BE2C (cell line): ENCODE data around the gene ARFGEF2.
A peak's percentile ranks its signal among the peaks of the same experiment; 100 is the strongest.

Source experiments
- DNase-seq: peaks from one replicate; pipeline ENCODE4 v3.0.0-alpha.2; 2020
- H3K27me3 ChIP-seq: fragments of 250-450 bp; sonication (Bioruptor Pico); 2 replicates; pipeline ENCODE4 v1.5.1; 2020; ENCODE audit warnings: mild to moderate bottlenecking
- H3K36me3 ChIP-seq: fragments of 250-450 bp; sonication (Bioruptor Pico); 2 replicates; pipeline ENCODE4 v1.5.1; 2020; ENCODE audit warnings: mild to moderate bottlenecking
- H3K4me1 ChIP-seq: fragments of 250-450 bp; sonication (Bioruptor Pico); 2 replicates; pipeline ENCODE4 v1.5.1; 2020
- H3K4me3 ChIP-seq: 2 replicates; pipeline ENCODE4 v1.5.1; 2011; ENCODE audit warnings: low read depth, low read length
- H3K9me3 ChIP-seq: fragments of 250-450 bp; sonication (Bioruptor Pico); 2 replicates; pipeline ENCODE4 v1.5.1; 2020
- TF ChIP-seq, protein P1 (sequence below): IDR thresholded peaks from 2 replicates; pipeline ENCODE4 v1.5.1; 2012; ENCODE audit warnings: mild to moderate bottlenecking, low read depth, low read length

ARFGEF2 gene

DNA sequence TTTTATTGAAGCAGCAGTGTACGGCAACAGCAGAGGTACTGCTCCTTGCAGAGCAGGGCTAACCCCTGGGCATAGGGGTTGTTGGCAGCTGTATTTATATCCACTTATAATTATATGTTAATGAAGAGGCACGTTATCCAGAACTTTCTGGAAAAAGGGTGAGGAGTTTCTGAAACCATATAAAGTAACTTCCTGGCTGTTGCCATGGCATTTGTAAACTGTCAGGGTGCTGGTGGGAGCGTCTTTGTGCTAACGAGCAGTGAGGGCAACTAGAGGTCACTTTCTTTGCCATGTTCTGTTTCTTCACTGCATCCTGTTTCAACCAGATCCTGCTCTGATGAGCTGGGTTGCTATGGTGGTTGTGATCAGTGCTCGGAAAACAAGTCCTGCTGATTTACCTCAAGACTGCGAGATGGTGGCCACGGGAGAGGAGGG lies 11.1 kb upstream of the ARFGEF2 start:
- Histone ChIP-seq H3K4me3 (no peak overlapping the region), H3K4me1 (no peaks in the 10 kb centered on the region; the same call in 1 of the 2 replicates), H3K27me3 (no peaks in the 10 kb centered on the region), H3K36me3 (no peaks in the 10 kb centered on the region), H3K9me3 (no peaks in the 10 kb centered on the region; the same call in 1 of the 2 replicates)
- DNase-seq: no peak
- TF ChIP-seq, protein P1, sequence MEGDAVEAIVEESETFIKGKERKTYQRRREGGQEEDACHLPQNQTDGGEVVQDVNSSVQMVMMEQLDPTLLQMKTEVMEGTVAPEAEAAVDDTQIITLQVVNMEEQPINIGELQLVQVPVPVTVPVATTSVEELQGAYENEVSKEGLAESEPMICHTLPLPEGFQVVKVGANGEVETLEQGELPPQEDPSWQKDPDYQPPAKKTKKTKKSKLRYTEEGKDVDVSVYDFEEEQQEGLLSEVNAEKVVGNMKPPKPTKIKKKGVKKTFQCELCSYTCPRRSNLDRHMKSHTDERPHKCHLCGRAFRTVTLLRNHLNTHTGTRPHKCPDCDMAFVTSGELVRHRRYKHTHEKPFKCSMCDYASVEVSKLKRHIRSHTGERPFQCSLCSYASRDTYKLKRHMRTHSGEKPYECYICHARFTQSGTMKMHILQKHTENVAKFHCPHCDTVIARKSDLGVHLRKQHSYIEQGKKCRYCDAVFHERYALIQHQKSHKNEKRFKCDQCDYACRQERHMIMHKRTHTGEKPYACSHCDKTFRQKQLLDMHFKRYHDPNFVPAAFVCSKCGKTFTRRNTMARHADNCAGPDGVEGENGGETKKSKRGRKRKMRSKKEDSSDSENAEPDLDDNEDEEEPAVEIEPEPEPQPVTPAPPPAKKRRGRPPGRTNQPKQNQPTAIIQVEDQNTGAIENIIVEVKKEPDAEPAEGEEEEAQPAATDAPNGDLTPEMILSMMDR: no peak

DNA sequence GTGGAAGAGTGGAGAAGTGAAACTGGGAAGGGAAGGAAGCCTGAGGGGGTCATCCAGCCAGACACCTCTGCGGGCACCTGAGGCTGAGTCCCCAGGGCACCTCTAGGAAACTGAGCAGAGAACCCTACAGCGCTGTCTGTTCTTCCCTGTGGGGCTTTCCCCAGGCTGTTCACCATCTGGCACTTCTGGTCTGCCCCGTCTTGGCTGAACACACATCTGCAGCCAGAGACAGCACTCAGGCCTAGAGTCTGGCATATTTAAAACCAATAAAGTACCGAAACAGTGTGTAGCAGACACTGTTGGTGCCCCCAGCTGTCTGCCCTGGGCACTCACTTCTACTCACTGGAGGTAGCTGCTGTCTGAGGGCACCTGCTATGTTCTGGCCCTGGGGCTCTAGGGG lies 9.4 kb upstream of the ARFGEF2 start:
- peak; percentile 51 for DNase-seq
- H3K27me3 ChIP-seq: no peaks in the 10 kb centered on the region

GRCh38 chr20:48916699-48917098 lies 4.8 kb upstream of the ARFGEF2 start:
- H3K27me3 ChIP-seq: no peaks in the 10 kb centered on the region
- H3K36me3 ChIP-seq: no peaks in the 10 kb centered on the region
- H3K4me1 ChIP-seq: no peaks in the 10 kb centered on the region
- TF ChIP-seq, protein P1: no peak
- DNase-seq: no peak
- no peaks in the 10 kb centered on the region for H3K9me3 ChIP-seq
- no peak overlapping the region for H3K4me3 ChIP-seq

More for the DNA sequence above, 9.4 kb upstream of the ARFGEF2 start:
- H3K4me3 ChIP-seq: no peak overlapping the region
- no peaks in the 10 kb centered on the region; the same call in 1 of the 2 replicates for H3K4me1 ChIP-seq
- no peaks in the 10 kb centered on the region; the same call in 1 of the 2 replicates for H3K9me3 ChIP-seq
- H3K36me3 ChIP-seq: no peaks in the 10 kb centered on the region
- TF ChIP-seq, protein P1: no peak

DNA sequence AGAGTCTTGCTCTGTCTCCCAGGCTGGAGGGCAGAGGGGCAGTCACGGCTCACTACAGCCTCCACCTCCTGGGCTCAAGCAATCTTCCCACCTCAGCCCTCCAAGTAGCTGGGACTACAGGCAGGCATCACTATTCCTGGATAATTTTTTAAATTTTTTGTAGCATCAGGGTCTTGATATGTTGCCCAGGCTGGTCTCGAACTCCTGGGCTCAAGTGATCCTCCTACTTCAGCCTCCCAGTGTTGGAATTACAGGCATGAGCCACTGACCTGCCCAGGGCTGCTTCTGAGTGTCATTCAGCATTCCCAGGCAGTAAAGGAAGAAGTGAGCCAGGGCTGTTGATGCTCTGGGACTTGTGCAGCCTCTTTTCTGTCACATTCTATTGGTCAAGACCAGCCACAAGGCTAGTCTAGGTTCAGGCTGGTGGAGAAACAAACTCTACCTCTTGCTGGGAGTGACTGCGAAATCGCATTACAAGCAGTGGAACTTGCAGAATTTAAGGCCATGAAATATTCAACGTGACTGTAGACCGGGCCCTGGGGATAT lies 2.1 kb upstream of the ARFGEF2 start:
- TF ChIP-seq, protein P1: no peak
- Histone ChIP-seq H3K36me3 (no peaks in the 10 kb centered on the region), H3K4me3 (no peak overlapping the region), H3K9me3 (no peaks in the 10 kb centered on the region), H3K4me1 (peaks cover 5% of the 10 kb centered on the region; the same call in 1 of the 2 replicates), H3K27me3 (no peaks in the 10 kb centered on the region)
- DNase-seq: no peak

- peaks cover 5% of the 10 kb centered on the region; the same call in 1 of the 2 replicates for H3K4me1 ChIP-seq
- no peaks in the 10 kb centered on the region for H3K27me3 ChIP-seq
- no peaks in the 10 kb centered on the region for H3K9me3 ChIP-seq
- TF ChIP-seq, protein P1: no peak
- peak; percentile 51 for DNase-seq
- H3K36me3 ChIP-seq: no peaks in the 10 kb centered on the region
- no peak overlapping the region for H3K4me3 ChIP-seq
Measured at GRCh38 chr20:48919882-48920526, 1.5 kb upstream of the ARFGEF2 start.
